Measurements from ENCODE around the gene HSPBAP1.

- no peak for TF ChIP-seq CTCF (IDR thresholded peaks at IDR 0.05)
- no peak for TF ChIP-seq POLR2A (IDR thresholded peaks at IDR 0.05)
- no peak for TF ChIP-seq EP300 (IDR thresholded peaks at IDR 0.05)
These were observed 34.6 kb upstream of the HSPBAP1 start for GRCh38 chr3:122828281-122828680.

Data from ovary (tissue), 3 donors.